K562 (cell line): Measurements from ENCODE around the gene TIAM1. TPM values are rescaled to one million over a fixed set of nuclear protein-coding genes. Genes with fewer than 3 reads are reported as not detected.

Source experiments
- CEBPB ChIP-seq: fragments of 450-650 bp; IDR thresholded peaks from 2 replicates; pipeline ENCODE4 v1.6.1; 2016; ENCODE audit warnings: missing genetic modification characterization, missing compliant biosample characterization
- CHD7 ChIP-seq: fragments of 200-600 bp; sonication (generic); IDR thresholded peaks from one replicate; pipeline ENCODE4 v1.6.1; 2012; ENCODE audit warnings: mild to moderate bottlenecking, low read depth, low read length, inconsistent platforms
- E2F1 ChIP-seq: sonication (generic); formaldehyde crosslinking; IDR thresholded peaks from 2 replicates; pipeline ENCODE4 v1.8.1; 2023; ENCODE audit warnings: mild to moderate bottlenecking, missing genetic modification reagents, moderate library complexity
- KHSRP ChIP-seq: fragments of 450-650 bp; IDR thresholded peaks from 2 replicates; pipeline ENCODE4 v1.6.1; 2017
- NKRF ChIP-seq: fragments of 450-650 bp; IDR thresholded peaks from 2 replicates; pipeline ENCODE4 v1.6.1; 2016; ENCODE audit warnings: borderline replicate concordance
- RNF219 ChIP-seq: fragments of 250-450 bp; sonication (Bioruptor Pico); IDR thresholded peaks from 2 replicates; pipeline ENCODE4 v1.5.0; 2022; ENCODE audit warnings: mild to moderate bottlenecking
- SMAD3 ChIP-seq: fragments of 450-650 bp; formaldehyde crosslinking; conservative IDR thresholded peaks from 2 replicates; pipeline ENCODE4 v1.4.0; 2020; ENCODE audit warnings: mild to moderate bottlenecking
- ZBTB43 ChIP-seq: sonication (generic); formaldehyde crosslinking; IDR thresholded peaks from 2 replicates; pipeline ENCODE4 v1.8.0; 2023; ENCODE audit warnings: mild to moderate bottlenecking, missing genetic modification reagents
- ZNF239 ChIP-seq: fragments of 250-450 bp; sonication (Bioruptor Pico); IDR thresholded peaks from 2 replicates; pipeline ENCODE4 v1.4.0; 2020; ENCODE audit warnings: mild to moderate bottlenecking
- ZNF561 ChIP-seq: fragments of 450-650 bp; formaldehyde crosslinking; conservative IDR thresholded peaks from 2 replicates; pipeline ENCODE4 v1.4.0; 2020; ENCODE audit warnings: mild to moderate bottlenecking, moderate library complexity
- polyA plus RNA-seq, 8 experiments: library from polyadenylated mRNA; depleted of rRNA in 4 of 8; stranded (reverse) in 5 of 8; unstranded in 3 of 8; fragments of >200 nt; fragmentation: Nextera tagmentation in 2 of 8; fragmentation: Illumina TruSeq in 1 of 8; extraction: Ambion mirVana in 2 of 8; extraction: Trizol in 1 of 8; gene quantifications; 2 replicates each; pipeline versions ENCODE4 v1.2.1 to v1.2.3, GENCODE V29; 2011 to 2014; ENCODE audit warnings: inconsistent platforms in 1 of 8, missing spikeins in 1 of 8
- total RNA-seq, 7 experiments: library from RNA; depleted of rRNA in 6 of 7; stranded (reverse); fragments of >200 nt in 6 of 7; fragmentation: Illumina TruSeq in 2 of 7; extraction: Trizol in 2 of 7; gene quantifications; 2 replicates each; pipeline versions ENCODE4 v1.2.1 to v1.2.3, GENCODE V29; 2011 to 2021; ENCODE audit warnings: low replicate concordance in 1 of 7

TIAM1 gene
- total and polyA plus RNA-seq, 9 of the 15 experiments (the other 6 are each of a cell fraction or from before 2014, with no cell fraction given): 0.11 TPM; not detected in 8

- no peak for TF ChIP-seq CHD7
- no peak for TF ChIP-seq E2F1 (CRISPR knock-in tag)
- no peak for TF ChIP-seq RNF219 (CRISPR knock-in tag)
- TF ChIP-seq NKRF: no peak
- no peak for TF ChIP-seq KHSRP
- TF ChIP-seq SMAD3 (CRISPR knock-in tag): no peak
- no peak for TF ChIP-seq CEBPB (tag)
- no peak for TF ChIP-seq ZNF239 (CRISPR knock-in tag)
- TF ChIP-seq ZNF561: no peak
- TF ChIP-seq ZBTB43 (CRISPR knock-in tag): no peak
Measured at GRCh38 chr21:31140676-31141075, 203.4 kb downstream of the TIAM1 start (continued).
